Naive thymus-derived CD4-positive, alpha-beta T cell (primary cell): ENCODE measurements around the gene PRAMEF27. TPM values are rescaled to one million over a fixed set of nuclear protein-coding genes. Genes with fewer than 3 reads are reported as not detected.

Experiments used
- polyA plus RNA-seq, 2 donors: library from polyadenylated mRNA; unstranded; fragments of 300-500 nt; fragmentation: Illumina TruSeq; gene quantifications; one replicate each; pipeline ENCODE4 v1.2.3, GENCODE V29; 2021
- total RNA-seq, 6 experiments: library from RNA in 5 of 6; stranded (reverse) in 5 of 6; gene quantifications; 1 replicate in 5 of 6; 2 replicates in 1 of 6; pipeline ENCODE4 v1.2.3 and lab custom pipeline; 2021 to 2026

PRAMEF27 gene
- total and polyA plus RNA-seq, 7 experiments from 2014 or later = not detected

Other genes with a start within 250 kb of the PRAMEF27 start
- not detected for gene PRAMEF11, start 225.2 kb downstream of the PRAMEF27 start, total RNA-seq
- not detected for gene PRAMEF11, start 225.2 kb downstream of the PRAMEF27 start, polyA plus RNA-seq
- not detected for gene HNRNPCL1, start 207.9 kb downstream of the PRAMEF27 start, total RNA-seq
- not detected for gene HNRNPCL1, start 207.9 kb downstream of the PRAMEF27 start, polyA plus RNA-seq
- not detected for gene PRAMEF2, start 199.5 kb downstream of the PRAMEF27 start, total RNA-seq
- gene PRAMEF2, start 199.5 kb downstream of the PRAMEF27 start, polyA plus RNA-seq = not detected
- gene PRAMEF4, start 170.4 kb downstream of the PRAMEF27 start, total RNA-seq = not detected
- not detected for gene PRAMEF4, start 170.4 kb downstream of the PRAMEF27 start, polyA plus RNA-seq
- not detected for gene PRAMEF10, start 158.3 kb downstream of the PRAMEF27 start, total RNA-seq
- not detected for gene PRAMEF10, start 158.3 kb downstream of the PRAMEF27 start, polyA plus RNA-seq
- not detected for gene PRAMEF7, start 140.0 kb downstream of the PRAMEF27 start, total RNA-seq
- gene PRAMEF7, start 140.0 kb downstream of the PRAMEF27 start, polyA plus RNA-seq = not detected
- not detected for gene PRAMEF6, start 109.0 kb downstream of the PRAMEF27 start, total RNA-seq
- gene PRAMEF6, start 109.0 kb downstream of the PRAMEF27 start, polyA plus RNA-seq = not detected
- gene HNRNPCL3, start 4.2 kb upstream of the PRAMEF27 start, total RNA-seq = not detected
- gene HNRNPCL3, start 4.2 kb upstream of the PRAMEF27 start, polyA plus RNA-seq = not detected
- gene PRAMEF25, start 14.2 kb upstream of the PRAMEF27 start, total RNA-seq = not detected
- not detected for gene PRAMEF25, start 14.2 kb upstream of the PRAMEF27 start, polyA plus RNA-seq
- gene HNRNPCL2, start 60.3 kb upstream of the PRAMEF27 start, total RNA-seq = not detected
- gene HNRNPCL2, start 60.3 kb upstream of the PRAMEF27 start, polyA plus RNA-seq = not detected
- gene PRAMEF26, start 99.4 kb upstream of the PRAMEF27 start, total RNA-seq = not detected
- not detected for gene PRAMEF26, start 99.4 kb upstream of the PRAMEF27 start, polyA plus RNA-seq
- not detected for gene HNRNPCL4, start 109.1 kb upstream of the PRAMEF27 start, total RNA-seq
- gene HNRNPCL4, start 109.1 kb upstream of the PRAMEF27 start, polyA plus RNA-seq = not detected
- gene PRAMEF9, start 115.3 kb upstream of the PRAMEF27 start, total RNA-seq = not detected
- gene PRAMEF9, start 115.3 kb upstream of the PRAMEF27 start, polyA plus RNA-seq = not detected
- not detected for gene PRAMEF13, start 144.8 kb upstream of the PRAMEF27 start, total RNA-seq
- gene PRAMEF13, start 144.8 kb upstream of the PRAMEF27 start, polyA plus RNA-seq = not detected
- gene PRAMEF18, start 169.6 kb upstream of the PRAMEF27 start, total RNA-seq = not detected
- not detected for gene PRAMEF18, start 169.6 kb upstream of the PRAMEF27 start, polyA plus RNA-seq
- not detected for gene PRAMEF5, start 197.6 kb upstream of the PRAMEF27 start, total RNA-seq
- gene PRAMEF5, start 197.6 kb upstream of the PRAMEF27 start, polyA plus RNA-seq = not detected
- not detected for gene PRAMEF8, start 228.6 kb upstream of the PRAMEF27 start, total RNA-seq
- gene PRAMEF8, start 228.6 kb upstream of the PRAMEF27 start, polyA plus RNA-seq = not detected
- gene PRAMEF33, start 247.0 kb upstream of the PRAMEF27 start, total RNA-seq = not detected
- gene PRAMEF33, start 247.0 kb upstream of the PRAMEF27 start, polyA plus RNA-seq = not detected